IMR-90 (cell line): ENCODE measurements around the gene MSANTD4. TPM values are rescaled to one million over a fixed set of nuclear protein-coding genes. Genes with fewer than 3 reads are reported as not detected.
A peak's percentile ranks its signal among the peaks of the same experiment; 100 is the strongest.

Experiments
- ATAC-seq: fragments of 200-7000 bp; cut with Tn5 transposase; 2 replicates; pipeline ENCODE4 v1.9.1; 2020; ENCODE audit warnings: low read depth, mild to moderate bottlenecking, moderate library complexity
- BruUV-seq: library from RNA; stranded (reverse); fragments of 400-500 nt; replicated peaks from 2 replicates; lab custom pipeline; 2021; lab: Mats Ljungman, UMichigan
- CTCF ChIA-PET: fragments of 300-600 bp; formaldehyde crosslinking; extraction: SDS; loops from one replicate; lab custom pipeline; 2021; ENCODE audit warnings: antibody characterized with exemption; lab: Yijun Ruan, JAX
- POLR2A ChIA-PET: fragments of 300-600 bp; sonication (Branson Sonifier 250); formaldehyde crosslinking; loops from one replicate; lab custom pipeline; 2022; ENCODE audit warnings: antibody characterized with exemption; ENCODE audit not compliant: unreplicated experiment; lab: Charles Lee
- DNase-seq: peaks from one replicate; pipeline ENCODE4 v3.0.0; 2013
- H2AFZ ChIP-seq: replicated peaks from 2 replicates; pipeline ENCODE3; 2013; ENCODE audit warnings: low read length, mild to moderate bottlenecking; ENCODE audit not compliant: poor library complexity
- H2AK5ac ChIP-seq: 2 replicates; pipeline ENCODE4 v1.6.1; 2013; ENCODE audit warnings: low read depth, low read length, inconsistent platforms
- H2AK9ac ChIP-seq: replicated peaks from 2 replicates; pipeline ENCODE3; 2013; ENCODE audit warnings: mild to moderate bottlenecking, low read depth, low read length, moderate library complexity; ENCODE audit not compliant: poor library complexity
- H2BK120ac ChIP-seq: 2 replicates; pipeline ENCODE4 v1.6.1; 2013; ENCODE audit warnings: low read depth, low read length, inconsistent platforms
- H2BK15ac ChIP-seq: 3 replicates; pipeline ENCODE4 v1.6.1; 2013; ENCODE audit warnings: low read depth, low read length, inconsistent platforms
- H2BK20ac ChIP-seq: 2 replicates; pipeline ENCODE4 v1.6.1; 2013; ENCODE audit warnings: low read depth, mild to moderate bottlenecking, inconsistent platforms, low read length, moderate library complexity
- H2BK5ac ChIP-seq: 2 replicates; pipeline ENCODE4 v1.6.1; 2013; ENCODE audit warnings: mild to moderate bottlenecking, low read depth, low read length, inconsistent platforms; ENCODE audit not compliant: poor library complexity, severe bottlenecking
- H3K14ac ChIP-seq: replicated peaks from 2 replicates; pipeline ENCODE4 v1.6.1; 2013; ENCODE audit warnings: low read depth, low read length, inconsistent platforms
- H3K18ac ChIP-seq: 2 replicates; pipeline ENCODE4 v1.6.1; 2013; ENCODE audit warnings: low read depth, low read length, control low read depth
- H3K23ac ChIP-seq: 2 replicates; pipeline ENCODE4 v1.6.1; 2013; ENCODE audit warnings: low read depth, low read length, inconsistent platforms
- H3K27ac ChIP-seq: 2 replicates; pipeline ENCODE4 v1.5.1; 2013; ENCODE audit warnings: mild to moderate bottlenecking, control low read depth, low read length; ENCODE audit not compliant: insufficient read depth
- H3K27me3 ChIP-seq: 2 replicates; pipeline ENCODE4 v1.6.1; 2013; ENCODE audit warnings: low read length; ENCODE audit not compliant: control insufficient read depth, insufficient read depth
- H3K36me3 ChIP-seq: 2 replicates; pipeline ENCODE4 v1.6.1; 2013; ENCODE audit warnings: low read length, mixed read lengths; ENCODE audit not compliant: control insufficient read depth, insufficient read depth
- H3K4ac ChIP-seq: 2 replicates; pipeline ENCODE4 v1.6.1; 2013; ENCODE audit warnings: low read depth, low read length, inconsistent platforms
- H3K4me1 ChIP-seq: 2 replicates; pipeline ENCODE4 v1.6.1; 2013; ENCODE audit warnings: low read length, mixed read lengths; ENCODE audit not compliant: control insufficient read depth, insufficient read depth
- H3K4me2 ChIP-seq: 2 replicates; pipeline ENCODE4 v1.6.1; 2013; ENCODE audit warnings: low read depth, mild to moderate bottlenecking, control low read depth, low read length, moderate library complexity
- H3K4me3 ChIP-seq: 2 replicates; pipeline ENCODE4 v1.5.1; 2013; ENCODE audit warnings: low read depth, mild to moderate bottlenecking, control low read depth, low read length, moderate library complexity; ENCODE audit not compliant: insufficient read depth
- H3K56ac ChIP-seq: 2 replicates; pipeline ENCODE4 v1.6.1; 2013; ENCODE audit warnings: low read length, inconsistent platforms; ENCODE audit not compliant: insufficient read depth; ENCODE audit errors: extremely low read depth
- H3K79me1 ChIP-seq, 2 experiments: 2 replicates each; pipeline ENCODE4 v1.6.1; 2013; ENCODE audit warnings: low read length in 2 of 2, inconsistent platforms in 1 of 2, low read depth in 1 of 2
- H3K9ac ChIP-seq: 2 replicates; pipeline ENCODE4 v1.6.1; 2013; ENCODE audit warnings: low read depth, low read length, control low read depth
- H3K9me1 ChIP-seq: 2 replicates; pipeline ENCODE4 v1.6.1; 2013; ENCODE audit warnings: low read length, inconsistent platforms; ENCODE audit not compliant: insufficient read depth
- H3K9me3 ChIP-seq: 2 replicates; pipeline ENCODE4 v1.6.1; 2013; ENCODE audit warnings: low read length; ENCODE audit not compliant: control insufficient read depth, insufficient read depth
- H4K20me1 ChIP-seq: 2 replicates; pipeline ENCODE4 v1.6.1; 2013; ENCODE audit warnings: low read length, inconsistent platforms; ENCODE audit not compliant: insufficient read depth
- H4K5ac ChIP-seq: 2 replicates; pipeline ENCODE4 v1.6.1; 2013; ENCODE audit warnings: mild to moderate bottlenecking, low read depth, low read length, control low read depth
- H4K8ac ChIP-seq, 2 experiments: 2 replicates each; pipeline ENCODE4 v1.6.1; 2013; ENCODE audit warnings: low read depth in 2 of 2, low read length in 2 of 2, control low read depth in 1 of 2, inconsistent platforms in 1 of 2
- H4K91ac ChIP-seq: 2 replicates; pipeline ENCODE4 v1.6.1; 2013; ENCODE audit warnings: low read depth, low read length, inconsistent platforms; ENCODE audit not compliant: insufficient read depth
- FOS ChIP-seq: fragments of 150-350 bp; IDR thresholded peaks from 2 replicates; pipeline ENCODE4 v1.6.1; 2016; ENCODE audit warnings: low read depth, low read length
- WGBS, 2 experiments: methylation state at CpG; one replicate each; pipeline versions ENCODE4 v1.1.5 to v1.1.7; 2013; ENCODE audit warnings: missing lambda C conversion rate in 2 of 2; ENCODE audit not compliant: insufficient read length in 1 of 2; ENCODE audit errors: extremely low coverage in 2 of 2; 5-methylcytosine and 5-hydroxymethylcytosine counted together
- dilution Hi-C: fragments of 300-500 bp; cut with HindIII; formaldehyde crosslinking; loops from one replicate; pipeline ENCODE4 v1.14.3; 2018; ENCODE audit warnings: low sequenced_read_pairs; ENCODE audit not compliant: unreplicated experiment
- in situ Hi-C: fragments of 300-500 bp; cut with MboI; formaldehyde crosslinking; loops from 3 replicates; pipeline ENCODE4 v1.14.3; 2019; ENCODE audit warnings: low sequenced_read_pairs, inconsistent platforms, mixed read lengths
- intact Hi-C: fragments of 100-400 bp; cut with micrococcal nuclease; formaldehyde crosslinking; loops from 2 replicates; pipeline ENCODE4 v1.10.0; 2022
- polyA plus RNA-seq, 3 experiments: library from polyadenylated mRNA; depleted of rRNA; stranded (reverse); fragments of >200 nt; gene quantifications; 2 replicates each; pipeline ENCODE4 v1.2.3, GENCODE V29; 2012; ENCODE audit warnings: low replicate concordance in 1 of 3
- total RNA-seq: library from RNA; depleted of rRNA; stranded (reverse); fragments of >200 nt; gene quantifications from 2 replicates; pipeline ENCODE4 v1.2.3, GENCODE V29; 2012
- TF ChIP-seq, protein P1 (sequence below): fragments of 150-350 bp; IDR thresholded peaks from 2 replicates; pipeline ENCODE4 v1.6.1; 2017; ENCODE audit warnings: mild to moderate bottlenecking, antibody characterized with exemption, low read length, low read depth

MSANTD4 gene
- total and polyA plus RNA-seq, 2 of the 4 experiments (the other 2 are of a cell fraction), result 9.4 to 18.8 TPM

DNA sequence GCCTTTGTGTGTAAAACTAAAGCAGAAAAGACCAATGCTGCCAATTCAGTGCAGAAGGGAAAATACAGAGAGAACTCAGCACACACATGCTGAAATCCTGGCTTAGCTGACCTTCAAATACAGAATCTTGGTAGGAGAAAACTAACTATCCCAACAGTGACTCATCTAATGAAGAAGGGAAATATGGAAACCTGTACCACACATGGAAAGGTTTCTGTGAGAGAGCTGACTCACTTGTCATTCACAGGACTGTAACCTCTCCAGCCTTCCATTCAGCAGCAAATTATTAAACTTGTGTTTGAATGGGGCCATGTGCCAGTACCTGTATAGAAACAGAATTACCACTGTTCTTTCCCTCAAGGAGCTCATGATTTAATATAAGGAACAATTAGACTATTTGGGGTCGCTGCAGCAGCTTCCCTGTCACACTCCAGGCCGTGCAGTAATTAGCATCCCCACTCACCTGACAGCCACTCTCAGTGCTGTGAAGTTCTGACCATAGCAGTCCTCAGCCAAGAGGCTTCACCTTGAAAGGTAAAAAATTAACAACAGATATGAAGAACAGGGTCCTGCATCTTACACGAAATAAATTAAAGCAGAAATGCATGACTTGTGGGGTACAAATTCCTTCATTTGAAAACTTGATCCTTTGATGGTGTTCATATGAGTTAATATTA is 53.9 kb downstream of the MSANTD4 start:
- POLR2A ChIA-PET, result no interaction called here

More for the DNA sequence above, 53.9 kb downstream of the MSANTD4 start:
- ATAC-seq, result peak; percentile 64
- Histone ChIP-seq H2BK15ac (no peak overlapping the region), H3K4ac (no peak overlapping the region), H3K27me3 (no peaks in the 10 kb centered on the region), H3K27ac (no peak overlapping the region), H3K4me1 (peaks cover 1% of the 10 kb centered on the region), H2AK9ac (no peak overlapping the region), H3K9me3 (no peaks in the 10 kb centered on the region), H3K23ac (no peak overlapping the region), H4K20me1 (no peaks in the 10 kb centered on the region), H3K14ac (no peak overlapping the region), H3K56ac (no peak overlapping the region), H3K4me3 (no peak overlapping the region), H2BK120ac (no peak overlapping the region), H3K79me1 (no peaks in the 10 kb centered on the region), H4K91ac (no peak overlapping the region), H3K9ac (no peak overlapping the region), H3K9me1 (no peaks in the 10 kb centered on the region), H2AFZ (no peak overlapping the region), H2BK20ac (no peak overlapping the region), H3K18ac (no peak overlapping the region), H3K36me3 (no peaks in the 10 kb centered on the region), H4K5ac (no peak overlapping the region), H3K4me2 (no peak overlapping the region), H2AK5ac (no peak overlapping the region), H2BK5ac (no peak overlapping the region), H4K8ac (no peak overlapping the region)
- CTCF ChIA-PET, result interaction anchor here (1.0 kb wide), 1 partner anchor 15 kb away, joined by 3 read pairs; no protein-coding TSS in a partner anchor
- in situ Hi-C loops (no loop called here), dilution Hi-C loops (no loop called here), intact Hi-C loops (no loop called here)
- WGBS, 2 experiments, result no CpG with 5 or more reads among the region's 3 CpGs
- no TSS peak for BruUV-seq
- peak; percentile 70 for DNase-seq
- TF ChIP-seq, protein P1, sequence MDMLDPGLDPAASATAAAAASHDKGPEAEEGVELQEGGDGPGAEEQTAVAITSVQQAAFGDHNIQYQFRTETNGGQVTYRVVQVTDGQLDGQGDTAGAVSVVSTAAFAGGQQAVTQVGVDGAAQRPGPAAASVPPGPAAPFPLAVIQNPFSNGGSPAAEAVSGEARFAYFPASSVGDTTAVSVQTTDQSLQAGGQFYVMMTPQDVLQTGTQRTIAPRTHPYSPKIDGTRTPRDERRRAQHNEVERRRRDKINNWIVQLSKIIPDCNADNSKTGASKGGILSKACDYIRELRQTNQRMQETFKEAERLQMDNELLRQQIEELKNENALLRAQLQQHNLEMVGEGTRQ, result no peak
- TF ChIP-seq FOS, result peak; percentile 41; the same call in 1 of the 2 replicates
